HEK293 (cell line): ENCODE measurements around the gene VRK1.

Source experiments
- CTCF ChIA-PET: fragments of 350-600 bp; formaldehyde crosslinking; extraction: SDS; loops from one replicate; lab custom pipeline; 2021; ENCODE audit warnings: antibody characterized with exemption; lab: Yijun Ruan, JAX
- POLR2A ChIA-PET: fragments of 300-600 bp; formaldehyde crosslinking; extraction: SDS; loops from one replicate; lab custom pipeline; 2020; ENCODE audit warnings: antibody characterized with exemption, inconsistent platforms; lab: Yijun Ruan, JAX
- H3K27ac ChIP-seq: fragments of 200-500 bp; sonication (Bioruptor generic); 2 replicates; pipeline ENCODE4 v1.5.1; 2014; ENCODE audit warnings: low read depth, low read length, control low read depth, inconsistent platforms; ENCODE audit errors: extremely low read depth
- H3K36me3 ChIP-seq, 2 experiments: fragments of 200-500 bp in 1 of 2; sonication (Bioruptor generic) in 1 of 2; 1 replicate in 1 of 2; 2 replicates in 1 of 2; pipeline ENCODE4 v1.5.1; 2014 to 2017; ENCODE audit warnings: inconsistent platforms in 2 of 2, low read length in 2 of 2; ENCODE audit not compliant: control insufficient read depth in 2 of 2, insufficient read depth in 1 of 2
- H3K4me1 ChIP-seq: fragments of 200-500 bp; sonication (Bioruptor generic); 2 replicates; pipeline ENCODE4 v1.5.1; 2014; ENCODE audit warnings: mild to moderate bottlenecking, low read length, inconsistent platforms; ENCODE audit not compliant: control insufficient read depth, insufficient read depth
- H3K4me3 ChIP-seq: 2 replicates; pipeline ENCODE4 v1.5.1; 2011; ENCODE audit warnings: low read depth, mild to moderate bottlenecking, control low read depth, low read length, moderate library complexity
- H3K9me3 ChIP-seq: fragments of 200-500 bp; sonication (Bioruptor generic); 2 replicates; pipeline ENCODE4 v1.5.1; 2014; ENCODE audit warnings: low read depth, low read length, inconsistent platforms; ENCODE audit not compliant: control insufficient read depth, insufficient read depth
- HOXA7 ChIP-seq: sonication (generic); formaldehyde crosslinking; IDR thresholded peaks from 2 replicates; pipeline ENCODE4 v1.8.1; 2022; ENCODE audit warnings: missing genetic modification reagents, borderline replicate concordance
- ZFP37 ChIP-seq: fragments of 450-650 bp; formaldehyde crosslinking; IDR thresholded peaks from 2 replicates; pipeline ENCODE4 v1.5.1; 2016; ENCODE audit warnings: missing biosample characterization, missing genetic modification characterization
- ZNF211 ChIP-seq: fragments of 450-650 bp; formaldehyde crosslinking; IDR thresholded peaks from 2 replicates; pipeline ENCODE4 v1.5.1; 2016; ENCODE audit warnings: low read depth, missing biosample characterization, missing genetic modification characterization
- ZNF239 ChIP-seq: fragments of 450-650 bp; formaldehyde crosslinking; IDR thresholded peaks from 2 replicates; pipeline ENCODE4 v1.5.1; 2016; ENCODE audit warnings: missing biosample characterization, missing genetic modification characterization
- ZNF292 ChIP-seq: fragments of 450-650 bp; formaldehyde crosslinking; IDR thresholded peaks from 2 replicates; pipeline ENCODE4 v1.5.1; 2016; ENCODE audit warnings: low read depth, missing biosample characterization, missing genetic modification characterization, borderline replicate concordance
- ZNF302 ChIP-seq: fragments of 450-650 bp; formaldehyde crosslinking; IDR thresholded peaks from 2 replicates; pipeline ENCODE4 v1.5.1; 2016; ENCODE audit warnings: missing biosample characterization, missing genetic modification characterization, low read depth
- ZNF416 ChIP-seq: fragments of 450-650 bp; formaldehyde crosslinking; IDR thresholded peaks from 2 replicates; pipeline ENCODE4 v1.5.1; 2016; ENCODE audit warnings: missing biosample characterization, missing genetic modification characterization
- ZNF433 ChIP-seq: fragments of 450-650 bp; formaldehyde crosslinking; IDR thresholded peaks from 2 replicates; pipeline ENCODE4 v1.5.1; 2016; ENCODE audit warnings: missing biosample characterization, missing genetic modification characterization, low read depth
- ZNF48 ChIP-seq: fragments of 450-650 bp; formaldehyde crosslinking; IDR thresholded peaks from 2 replicates; pipeline ENCODE4 v1.5.1; 2016; ENCODE audit warnings: missing biosample characterization, missing genetic modification characterization
- ZNF501 ChIP-seq: fragments of 450-650 bp; formaldehyde crosslinking; IDR thresholded peaks from 2 replicates; pipeline ENCODE4 v1.5.1; 2016; ENCODE audit warnings: missing biosample characterization, missing genetic modification characterization
- ZNF626 ChIP-seq: fragments of 450-650 bp; sonication (Bioruptor Pico); formaldehyde crosslinking; IDR thresholded peaks from 2 replicates; pipeline ENCODE4 v1.5.1; 2018; ENCODE audit warnings: missing biosample characterization, missing genetic modification characterization, inconsistent platforms
- ZNF629 ChIP-seq: fragments of 450-650 bp; formaldehyde crosslinking; IDR thresholded peaks from 2 replicates; pipeline ENCODE4 v1.5.1; 2017; ENCODE audit warnings: missing biosample characterization, missing genetic modification characterization
- ZNF768 ChIP-seq: fragments of 450-650 bp; formaldehyde crosslinking; IDR thresholded peaks from 2 replicates; pipeline ENCODE4 v1.5.1; 2018; ENCODE audit warnings: missing biosample characterization, mild to moderate bottlenecking, missing genetic modification characterization
- ZSCAN30 ChIP-seq: fragments of 450-650 bp; IDR thresholded peaks from 2 replicates; pipeline ENCODE4 v1.5.1; 2018; ENCODE audit warnings: missing biosample characterization, mild to moderate bottlenecking, missing genetic modification characterization, moderate library complexity
- TF ChIP-seq, protein P1 (sequence below): fragments of 450-650 bp; formaldehyde crosslinking; IDR thresholded peaks from 2 replicates; pipeline ENCODE4 v1.5.1; 2016; ENCODE audit warnings: missing biosample characterization, missing genetic modification characterization
- TF ChIP-seq, protein P2 (sequence below): fragments of 450-650 bp; formaldehyde crosslinking; IDR thresholded peaks from 2 replicates; pipeline ENCODE4 v1.5.1; 2016; ENCODE audit warnings: missing biosample characterization, missing genetic modification characterization, borderline replicate concordance
- TF ChIP-seq, protein P3 (sequence below): fragments of 450-650 bp; formaldehyde crosslinking; IDR thresholded peaks from 2 replicates; pipeline ENCODE4 v1.5.1; 2016; ENCODE audit warnings: missing biosample characterization, missing genetic modification characterization
- TF ChIP-seq, protein P4 (sequence below): fragments of 450-650 bp; formaldehyde crosslinking; IDR thresholded peaks from 2 replicates; pipeline ENCODE4 v1.5.1; 2016; ENCODE audit warnings: missing biosample characterization, missing genetic modification characterization

Gene VRK1

DNA sequence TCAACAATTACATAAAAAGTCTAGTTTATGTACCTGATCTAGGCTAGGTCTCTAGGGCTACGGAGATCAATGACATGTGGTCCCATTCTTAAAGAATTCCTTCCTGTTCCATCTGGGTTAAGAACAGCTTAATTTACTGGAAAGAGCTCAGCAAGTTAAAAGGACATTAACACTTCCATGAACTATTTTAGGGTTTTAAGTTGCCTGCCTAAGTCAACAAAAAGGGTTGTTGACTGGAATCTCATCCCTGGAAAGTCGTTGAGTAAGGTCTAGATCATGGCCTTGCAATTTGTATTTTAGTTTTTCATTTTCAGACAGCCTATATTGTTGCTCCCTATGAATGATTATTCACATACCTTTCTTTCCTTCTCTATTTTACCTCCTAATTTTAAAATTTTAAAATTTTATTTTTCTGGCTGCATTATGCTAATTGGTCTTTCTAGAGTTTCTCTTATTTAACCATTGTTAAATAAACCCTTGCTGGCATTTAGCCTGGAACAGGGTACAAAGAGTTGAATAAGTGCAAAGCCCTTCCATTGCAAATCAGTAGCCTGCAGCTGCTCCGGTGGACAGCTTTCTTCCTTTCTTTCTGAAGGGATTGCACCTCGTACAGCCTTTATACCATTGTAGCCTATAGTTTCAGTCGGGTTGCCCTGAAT, 66.3 kb downstream of the VRK1 start:
- ChIA-PET CTCF (interaction anchor here (3.2 kb wide), 1 partner anchor 10 kb away, joined by 17 read pairs; no protein-coding TSS in a partner anchor), POLR2A (interaction anchor here (0.9 kb wide), 1 partner anchor 67 kb away, joined by 3 read pairs; no protein-coding TSS in a partner anchor)
- no peaks in the 10 kb centered on the region; the same call in 1 of the 2 replicates for H3K9me3 ChIP-seq
- TF ChIP-seq, protein P1, sequence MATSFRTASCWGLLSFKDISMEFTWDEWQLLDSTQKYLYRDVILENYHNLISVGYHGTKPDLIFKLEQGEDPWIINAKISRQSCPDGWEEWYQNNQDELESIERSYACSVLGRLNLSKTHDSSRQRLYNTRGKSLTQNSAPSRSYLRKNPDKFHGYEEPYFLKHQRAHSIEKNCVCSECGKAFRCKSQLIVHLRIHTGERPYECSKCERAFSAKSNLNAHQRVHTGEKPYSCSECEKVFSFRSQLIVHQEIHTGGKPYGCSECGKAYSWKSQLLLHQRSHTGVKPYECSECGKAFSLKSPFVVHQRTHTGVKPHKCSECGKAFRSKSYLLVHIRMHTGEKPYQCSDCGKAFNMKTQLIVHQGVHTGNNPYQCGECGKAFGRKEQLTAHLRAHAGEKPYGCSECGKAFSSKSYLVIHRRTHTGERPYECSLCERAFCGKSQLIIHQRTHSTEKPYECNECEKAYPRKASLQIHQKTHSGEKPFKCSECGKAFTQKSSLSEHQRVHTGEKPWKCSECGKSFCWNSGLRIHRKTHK (tag by site-specific recombination) = no peak
- TF ChIP-seq ZNF302 = no peak
- TF ChIP-seq, all 188 proteins: peak for 0
- Histone ChIP-seq H3K27ac (no peak overlapping the region), H3K4me3 (no peak overlapping the region), H3K36me3 (peaks cover 22 to 30% of the 10 kb centered on the region in 2 experiments), H3K4me1 (0 out of 2 replicates have a peak, but pooled peaks cover 2% of the 10 kb centered on the region)

DNA sequence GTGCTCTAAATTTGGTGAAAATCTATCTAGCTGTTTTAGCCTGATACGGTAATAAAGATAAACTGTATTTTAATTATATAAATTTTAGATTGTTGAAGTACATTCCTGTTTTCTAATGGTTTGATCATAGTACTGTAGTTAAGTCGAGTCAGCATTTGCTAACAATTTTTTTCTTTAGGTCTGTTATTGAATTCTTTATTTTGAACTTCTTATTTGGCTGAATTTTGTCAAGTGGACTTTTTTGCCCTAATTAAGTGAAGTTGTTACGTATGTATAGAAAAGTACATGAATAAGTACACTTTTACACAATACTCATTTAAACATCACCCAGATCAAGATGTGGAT, 66.8 kb downstream of the VRK1 start:
- peaks cover 26 to 27% of the 10 kb centered on the region in 2 experiments for H3K36me3 ChIP-seq
- TF ChIP-seq ZNF416 (tag by site-specific recombination) (no peak), ZNF626 (no peak), ZSCAN30 (tag by site-specific recombination) (no peak), ZNF48 (tag by site-specific recombination) (no peak), ZNF211 (tag by site-specific recombination) (no peak), ZNF292 (tag by site-specific recombination) (no peak), ZNF768 (no peak), ZFP37 (tag by site-specific recombination) (no peak), ZNF433 (tag by site-specific recombination) (no peak), HOXA7 (CRISPR knock-in tag) (no peak), ZNF501 (tag by site-specific recombination) (no peak), ZNF239 (tag by site-specific recombination) (no peak), ZNF629 (no peak)
- TF ChIP-seq, protein P2, sequence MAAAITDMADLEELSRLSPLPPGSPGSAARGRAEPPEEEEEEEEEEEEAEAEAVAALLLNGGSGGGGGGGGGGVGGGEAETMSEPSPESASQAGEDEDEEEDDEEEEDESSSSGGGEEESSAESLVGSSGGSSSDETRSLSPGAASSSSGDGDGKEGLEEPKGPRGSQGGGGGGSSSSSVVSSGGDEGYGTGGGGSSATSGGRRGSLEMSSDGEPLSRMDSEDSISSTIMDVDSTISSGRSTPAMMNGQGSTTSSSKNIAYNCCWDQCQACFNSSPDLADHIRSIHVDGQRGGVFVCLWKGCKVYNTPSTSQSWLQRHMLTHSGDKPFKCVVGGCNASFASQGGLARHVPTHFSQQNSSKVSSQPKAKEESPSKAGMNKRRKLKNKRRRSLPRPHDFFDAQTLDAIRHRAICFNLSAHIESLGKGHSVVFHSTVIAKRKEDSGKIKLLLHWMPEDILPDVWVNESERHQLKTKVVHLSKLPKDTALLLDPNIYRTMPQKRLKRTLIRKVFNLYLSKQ (tag by site-specific recombination) = no peak
- TF ChIP-seq, protein P3, sequence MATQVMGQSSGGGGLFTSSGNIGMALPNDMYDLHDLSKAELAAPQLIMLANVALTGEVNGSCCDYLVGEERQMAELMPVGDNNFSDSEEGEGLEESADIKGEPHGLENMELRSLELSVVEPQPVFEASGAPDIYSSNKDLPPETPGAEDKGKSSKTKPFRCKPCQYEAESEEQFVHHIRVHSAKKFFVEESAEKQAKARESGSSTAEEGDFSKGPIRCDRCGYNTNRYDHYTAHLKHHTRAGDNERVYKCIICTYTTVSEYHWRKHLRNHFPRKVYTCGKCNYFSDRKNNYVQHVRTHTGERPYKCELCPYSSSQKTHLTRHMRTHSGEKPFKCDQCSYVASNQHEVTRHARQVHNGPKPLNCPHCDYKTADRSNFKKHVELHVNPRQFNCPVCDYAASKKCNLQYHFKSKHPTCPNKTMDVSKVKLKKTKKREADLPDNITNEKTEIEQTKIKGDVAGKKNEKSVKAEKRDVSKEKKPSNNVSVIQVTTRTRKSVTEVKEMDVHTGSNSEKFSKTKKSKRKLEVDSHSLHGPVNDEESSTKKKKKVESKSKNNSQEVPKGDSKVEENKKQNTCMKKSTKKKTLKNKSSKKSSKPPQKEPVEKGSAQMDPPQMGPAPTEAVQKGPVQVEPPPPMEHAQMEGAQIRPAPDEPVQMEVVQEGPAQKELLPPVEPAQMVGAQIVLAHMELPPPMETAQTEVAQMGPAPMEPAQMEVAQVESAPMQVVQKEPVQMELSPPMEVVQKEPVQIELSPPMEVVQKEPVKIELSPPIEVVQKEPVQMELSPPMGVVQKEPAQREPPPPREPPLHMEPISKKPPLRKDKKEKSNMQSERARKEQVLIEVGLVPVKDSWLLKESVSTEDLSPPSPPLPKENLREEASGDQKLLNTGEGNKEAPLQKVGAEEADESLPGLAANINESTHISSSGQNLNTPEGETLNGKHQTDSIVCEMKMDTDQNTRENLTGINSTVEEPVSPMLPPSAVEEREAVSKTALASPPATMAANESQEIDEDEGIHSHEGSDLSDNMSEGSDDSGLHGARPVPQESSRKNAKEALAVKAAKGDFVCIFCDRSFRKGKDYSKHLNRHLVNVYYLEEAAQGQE (tag by site-specific recombination) = no peak
- TF ChIP-seq, protein P4, sequence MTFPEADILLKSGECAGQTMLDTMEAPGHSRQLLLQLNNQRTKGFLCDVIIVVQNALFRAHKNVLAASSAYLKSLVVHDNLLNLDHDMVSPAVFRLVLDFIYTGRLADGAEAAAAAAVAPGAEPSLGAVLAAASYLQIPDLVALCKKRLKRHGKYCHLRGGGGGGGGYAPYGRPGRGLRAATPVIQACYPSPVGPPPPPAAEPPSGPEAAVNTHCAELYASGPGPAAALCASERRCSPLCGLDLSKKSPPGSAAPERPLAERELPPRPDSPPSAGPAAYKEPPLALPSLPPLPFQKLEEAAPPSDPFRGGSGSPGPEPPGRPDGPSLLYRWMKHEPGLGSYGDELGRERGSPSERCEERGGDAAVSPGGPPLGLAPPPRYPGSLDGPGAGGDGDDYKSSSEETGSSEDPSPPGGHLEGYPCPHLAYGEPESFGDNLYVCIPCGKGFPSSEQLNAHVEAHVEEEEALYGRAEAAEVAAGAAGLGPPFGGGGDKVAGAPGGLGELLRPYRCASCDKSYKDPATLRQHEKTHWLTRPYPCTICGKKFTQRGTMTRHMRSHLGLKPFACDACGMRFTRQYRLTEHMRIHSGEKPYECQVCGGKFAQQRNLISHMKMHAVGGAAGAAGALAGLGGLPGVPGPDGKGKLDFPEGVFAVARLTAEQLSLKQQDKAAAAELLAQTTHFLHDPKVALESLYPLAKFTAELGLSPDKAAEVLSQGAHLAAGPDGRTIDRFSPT (tag by site-specific recombination) = no peak
- H3K4me3 ChIP-seq = no peak overlapping the region
- no peak overlapping the region for H3K27ac ChIP-seq
- no peaks in the 10 kb centered on the region; the same call in 1 of the 2 replicates for H3K9me3 ChIP-seq
- CTCF ChIA-PET = no interaction called here
- POLR2A ChIA-PET = no interaction called here
- H3K4me1 ChIP-seq = 0 out of 2 replicates have a peak, but pooled peaks cover 2% of the 10 kb centered on the region
